Measurements from ENCODE around the gene PUSL1. TPM values are rescaled to one million over a fixed set of nuclear protein-coding genes. Genes with fewer than 3 reads are reported as not detected.
A peak's percentile ranks its signal among the peaks of the same experiment; 100 is the strongest.

The PUSL1 gene
- total and polyA plus RNA-seq, 2 of the 13 experiments (the other 11 are each of a cell fraction or from before 2014, with no cell fraction given) = 8.3 to 22.2 TPM

DNA sequence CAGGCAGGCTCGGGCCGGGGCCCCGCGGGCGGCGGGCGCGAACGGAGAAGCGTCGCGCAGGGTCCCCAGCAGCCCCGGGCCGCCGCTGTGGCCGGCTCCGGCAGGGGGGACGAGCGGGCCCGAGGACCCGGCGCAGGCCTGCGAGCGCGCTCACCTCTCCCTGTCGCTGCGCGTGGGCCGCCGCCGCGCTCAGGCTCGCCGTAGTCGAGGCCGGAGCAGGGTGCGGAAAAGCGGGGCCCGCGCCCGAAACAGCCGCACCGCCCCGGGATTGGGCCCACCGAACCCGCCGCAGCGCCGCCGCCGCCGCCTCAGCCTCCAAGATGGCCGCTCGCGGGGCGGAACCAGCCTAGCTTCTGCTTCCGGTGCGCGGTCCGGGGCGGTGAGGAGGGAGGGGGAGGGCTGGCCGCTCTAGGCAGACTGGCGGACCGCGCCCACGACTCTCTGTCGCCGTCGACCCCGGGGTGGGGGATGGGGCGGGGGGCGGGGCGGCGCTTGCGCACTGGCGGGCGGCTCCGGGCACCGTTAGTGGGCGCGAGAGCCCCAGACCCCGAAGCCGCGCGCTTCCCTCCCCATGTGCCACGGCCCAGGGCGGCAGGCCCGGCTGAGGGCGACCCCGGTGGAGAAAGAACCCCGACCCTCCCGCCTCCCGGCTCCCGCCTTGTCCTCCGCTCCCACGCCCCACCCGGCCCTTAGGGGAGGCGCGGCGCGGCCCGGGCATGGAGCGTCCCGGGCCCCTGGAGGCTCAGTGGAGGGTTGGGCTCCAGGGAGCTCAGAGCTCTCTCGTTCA lies 34.7 kb upstream of the PUSL1 start, which contains the start of gene UBE2J2 (continued):
- TF ChIP-seq KMT2A (CRISPR knock-in tag; IDR thresholded peaks at IDR 0.05) = peak; percentile 63
- no peak for TF ChIP-seq ARNT (IDR thresholded peaks at IDR 0.05)
- 0 out of 2 replicates have a peak, but pooled peaks have one; percentile 56 for TF ChIP-seq ZNF546 (CRISPR knock-in tag; conservative IDR thresholded peaks at IDR 0.05)
- TF ChIP-seq GATAD1 (CRISPR knock-in tag; IDR thresholded peaks at IDR 0.05) = peak; percentile 88
- TF ChIP-seq ZNF484 (CRISPR knock-in tag; IDR thresholded peaks at IDR 0.05; ENCODE audit: borderline replicate concordance, low read depth) = no peak
- TF ChIP-seq ZNF282 (IDR thresholded peaks at IDR 0.05; ENCODE audit: partially characterized antibody) = no peak
- TF ChIP-seq, protein P1, sequence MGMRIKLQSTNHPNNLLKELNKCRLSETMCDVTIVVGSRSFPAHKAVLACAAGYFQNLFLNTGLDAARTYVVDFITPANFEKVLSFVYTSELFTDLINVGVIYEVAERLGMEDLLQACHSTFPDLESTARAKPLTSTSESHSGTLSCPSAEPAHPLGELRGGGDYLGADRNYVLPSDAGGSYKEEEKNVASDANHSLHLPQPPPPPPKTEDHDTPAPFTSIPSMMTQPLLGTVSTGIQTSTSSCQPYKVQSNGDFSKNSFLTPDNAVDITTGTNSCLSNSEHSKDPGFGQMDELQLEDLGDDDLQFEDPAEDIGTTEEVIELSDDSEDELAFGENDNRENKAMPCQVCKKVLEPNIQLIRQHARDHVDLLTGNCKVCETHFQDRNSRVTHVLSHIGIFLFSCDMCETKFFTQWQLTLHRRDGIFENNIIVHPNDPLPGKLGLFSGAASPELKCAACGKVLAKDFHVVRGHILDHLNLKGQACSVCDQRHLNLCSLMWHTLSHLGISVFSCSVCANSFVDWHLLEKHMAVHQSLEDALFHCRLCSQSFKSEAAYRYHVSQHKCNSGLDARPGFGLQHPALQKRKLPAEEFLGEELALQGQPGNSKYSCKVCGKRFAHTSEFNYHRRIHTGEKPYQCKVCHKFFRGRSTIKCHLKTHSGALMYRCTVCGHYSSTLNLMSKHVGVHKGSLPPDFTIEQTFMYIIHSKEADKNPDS (CRISPR knock-in tag; IDR thresholded peaks at IDR 0.05) = peak; percentile 54; the same call in 1 of the 2 replicates
- TF ChIP-seq, protein P2, sequence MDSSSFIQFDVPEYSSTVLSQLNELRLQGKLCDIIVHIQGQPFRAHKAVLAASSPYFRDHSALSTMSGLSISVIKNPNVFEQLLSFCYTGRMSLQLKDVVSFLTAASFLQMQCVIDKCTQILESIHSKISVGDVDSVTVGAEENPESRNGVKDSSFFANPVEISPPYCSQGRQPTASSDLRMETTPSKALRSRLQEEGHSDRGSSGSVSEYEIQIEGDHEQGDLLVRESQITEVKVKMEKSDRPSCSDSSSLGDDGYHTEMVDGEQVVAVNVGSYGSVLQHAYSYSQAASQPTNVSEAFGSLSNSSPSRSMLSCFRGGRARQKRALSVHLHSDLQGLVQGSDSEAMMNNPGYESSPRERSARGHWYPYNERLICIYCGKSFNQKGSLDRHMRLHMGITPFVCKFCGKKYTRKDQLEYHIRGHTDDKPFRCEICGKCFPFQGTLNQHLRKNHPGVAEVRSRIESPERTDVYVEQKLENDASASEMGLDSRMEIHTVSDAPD (CRISPR knock-in tag; IDR thresholded peaks at IDR 0.05) = 0 out of 2 replicates have a peak, but pooled peaks have one; percentile 46
- TF ChIP-seq ZNF230 (CRISPR knock-in tag; IDR thresholded peaks at IDR 0.05) = peak; percentile 70; the same call in 1 of the 2 replicates
- TF ChIP-seq TEAD2 (CRISPR knock-in tag; IDR thresholded peaks at IDR 0.05) = no peak
- TF ChIP-seq REPIN1 (CRISPR knock-in tag; IDR thresholded peaks at IDR 0.05; ENCODE audit: borderline replicate concordance, low read depth) = peak; percentile 72
- TF ChIP-seq DNMT1 (CRISPR knock-in tag; IDR thresholded peaks at IDR 0.05) = no peak
- TF ChIP-seq PCBP1 (IDR thresholded peaks at IDR 0.05; ENCODE audit: borderline replicate concordance, low read depth, low read length) = no peak
- TF ChIP-seq YEATS4 (CRISPR knock-in tag; IDR thresholded peaks at IDR 0.05; ENCODE audit: borderline replicate concordance) = peak; percentile 79
- TF ChIP-seq, protein P3, sequence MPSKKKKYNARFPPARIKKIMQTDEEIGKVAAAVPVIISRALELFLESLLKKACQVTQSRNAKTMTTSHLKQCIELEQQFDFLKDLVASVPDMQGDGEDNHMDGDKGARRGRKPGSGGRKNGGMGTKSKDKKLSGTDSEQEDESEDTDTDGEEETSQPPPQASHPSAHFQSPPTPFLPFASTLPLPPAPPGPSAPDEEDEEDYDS (CRISPR knock-in tag; IDR thresholded peaks at IDR 0.05) = peak; percentile 35; the same call in 1 of the 2 replicates
- no peak for TF ChIP-seq KLF13 (CRISPR knock-in tag; IDR thresholded peaks at IDR 0.05)
- TF ChIP-seq, protein P4, sequence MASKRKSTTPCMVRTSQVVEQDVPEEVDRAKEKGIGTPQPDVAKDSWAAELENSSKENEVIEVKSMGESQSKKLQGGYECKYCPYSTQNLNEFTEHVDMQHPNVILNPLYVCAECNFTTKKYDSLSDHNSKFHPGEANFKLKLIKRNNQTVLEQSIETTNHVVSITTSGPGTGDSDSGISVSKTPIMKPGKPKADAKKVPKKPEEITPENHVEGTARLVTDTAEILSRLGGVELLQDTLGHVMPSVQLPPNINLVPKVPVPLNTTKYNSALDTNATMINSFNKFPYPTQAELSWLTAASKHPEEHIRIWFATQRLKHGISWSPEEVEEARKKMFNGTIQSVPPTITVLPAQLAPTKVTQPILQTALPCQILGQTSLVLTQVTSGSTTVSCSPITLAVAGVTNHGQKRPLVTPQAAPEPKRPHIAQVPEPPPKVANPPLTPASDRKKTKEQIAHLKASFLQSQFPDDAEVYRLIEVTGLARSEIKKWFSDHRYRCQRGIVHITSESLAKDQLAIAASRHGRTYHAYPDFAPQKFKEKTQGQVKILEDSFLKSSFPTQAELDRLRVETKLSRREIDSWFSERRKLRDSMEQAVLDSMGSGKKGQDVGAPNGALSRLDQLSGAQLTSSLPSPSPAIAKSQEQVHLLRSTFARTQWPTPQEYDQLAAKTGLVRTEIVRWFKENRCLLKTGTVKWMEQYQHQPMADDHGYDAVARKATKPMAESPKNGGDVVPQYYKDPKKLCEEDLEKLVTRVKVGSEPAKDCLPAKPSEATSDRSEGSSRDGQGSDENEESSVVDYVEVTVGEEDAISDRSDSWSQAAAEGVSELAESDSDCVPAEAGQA (IDR thresholded peaks at IDR 0.05; ENCODE audit: low read depth) = peak; percentile 95
- TF ChIP-seq, protein P4 (CRISPR knock-in tag; IDR thresholded peaks at IDR 0.05; ENCODE audit: borderline replicate concordance) = no peak

Data from HepG2 (cell line).